T-helper 2 cell treated with Interferon-gamma antibody and Interleukin-4, amounts not matched to agents 100 ng/mL and 5 ng/mL, for 36 hours (primary cell): ENCODE results near the gene FHL2. TPM values are rescaled to one million over a fixed set of nuclear protein-coding genes. Genes with fewer than 3 reads are reported as not detected.

ENCODE experiments used
- intact Hi-C: fragments of 100-400 bp; cut with micrococcal nuclease; formaldehyde crosslinking; loops from one replicate; pipeline ENCODE4 v1.15.1; 2023
- total RNA-seq: library from RNA; stranded (reverse); gene quantifications from 2 replicates; pipeline ENCODE4 v1.2.3, GENCODE V29; 2022

FHL2 gene
- total RNA-seq, 1 donor from 2014 or later = 6.1 TPM

- intact Hi-C loops = no loop called here
Observed at GRCh38 chr2:105380432-105381100, 18.3 kb downstream of the FHL2 start.

DNA sequence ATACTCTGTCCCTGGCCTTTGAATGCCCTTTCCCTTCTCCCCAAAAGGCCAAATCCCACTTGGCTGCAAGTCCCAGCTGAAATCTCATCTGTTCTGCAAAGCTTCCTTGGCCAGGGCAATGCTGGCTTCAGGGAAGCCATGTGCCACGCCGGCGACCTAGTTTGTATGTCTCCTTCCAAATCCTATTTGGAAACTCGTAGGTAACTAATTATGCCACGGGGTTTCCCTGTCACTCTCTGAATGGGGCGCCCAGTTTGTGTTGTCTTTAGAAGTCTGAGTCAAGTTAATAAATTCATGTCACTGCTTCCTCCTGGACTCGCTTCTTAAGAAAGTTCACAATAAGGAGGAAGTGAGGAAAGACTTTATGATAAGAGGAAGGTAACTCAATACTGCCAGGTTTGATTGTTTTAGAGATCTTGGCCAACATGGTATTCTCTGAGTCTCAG lies 19.1 kb downstream of the FHL2 start:
- intact Hi-C loops = no loop called here

- intact Hi-C loops = no loop called here
Observed at GRCh38 chr2:105378921-105379383, 19.9 kb downstream of the FHL2 start.

GRCh38 chr2:105378276-105378840 lies 20.5 kb downstream of the FHL2 start:
- intact Hi-C loops = no loop called here

GRCh38 chr2:105377871-105378270 lies 21.0 kb downstream of the FHL2 start:
- intact Hi-C loops = no loop called here

- intact Hi-C loops = no loop called here
Observed at GRCh38 chr2:105376789-105377240, 22.0 kb downstream of the FHL2 start.

DNA sequence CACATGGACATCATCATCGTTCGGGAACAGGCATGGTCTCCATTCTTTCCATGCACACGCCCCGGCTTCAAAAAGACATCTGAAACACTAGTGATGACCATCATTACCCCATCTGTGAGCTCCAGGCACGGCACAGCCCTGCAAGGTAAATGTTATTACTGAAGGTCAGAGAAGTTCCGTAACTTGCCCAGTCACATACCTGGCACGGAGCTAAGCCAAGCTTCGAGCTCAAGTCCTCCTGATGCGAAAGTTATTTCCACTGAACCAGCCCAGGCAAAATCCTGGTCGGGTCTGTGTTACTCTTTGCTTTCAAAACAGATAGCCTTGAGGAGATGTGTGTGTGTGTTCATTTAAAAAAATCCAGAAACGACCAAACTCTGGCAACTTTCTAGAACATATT lies 22.8 kb downstream of the FHL2 start:
- intact Hi-C loops = no loop called here

- intact Hi-C loops = no loop called here
Observed at GRCh38 chr2:105375001-105375561, 23.8 kb downstream of the FHL2 start.

GRCh38 chr2:105373895-105374401 lies 24.9 kb downstream of the FHL2 start:
- intact Hi-C loops = loop anchor here (5.0 kb wide), 2 partner anchors 423 to 723 kb away; no protein-coding TSS in a partner anchor

DNA sequence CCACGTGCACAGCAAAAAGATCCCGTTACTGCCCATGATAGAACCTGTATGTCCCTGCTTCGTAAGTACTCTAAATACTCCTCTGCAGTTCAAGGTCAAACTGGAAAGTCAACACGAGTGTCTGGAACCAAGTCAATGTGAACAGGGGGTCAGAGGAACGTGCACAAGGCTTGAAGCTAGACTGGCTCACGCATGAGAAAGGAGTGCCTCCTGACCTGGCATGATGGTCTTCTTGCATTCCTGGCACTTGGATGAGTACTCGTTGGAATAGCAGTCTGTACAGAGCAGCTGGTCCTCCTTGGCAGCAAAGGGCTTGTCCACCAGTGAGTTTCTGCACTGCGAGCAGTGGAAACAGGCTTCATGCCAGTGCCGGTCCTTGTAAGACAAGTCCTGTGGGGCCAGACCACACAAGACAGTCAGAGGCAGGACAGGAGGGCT lies 25.5 kb downstream of the FHL2 start:
- intact Hi-C loops = loop anchor here (5.0 kb wide), 2 partner anchors 424 to 724 kb away; no protein-coding TSS in a partner anchor

DNA sequence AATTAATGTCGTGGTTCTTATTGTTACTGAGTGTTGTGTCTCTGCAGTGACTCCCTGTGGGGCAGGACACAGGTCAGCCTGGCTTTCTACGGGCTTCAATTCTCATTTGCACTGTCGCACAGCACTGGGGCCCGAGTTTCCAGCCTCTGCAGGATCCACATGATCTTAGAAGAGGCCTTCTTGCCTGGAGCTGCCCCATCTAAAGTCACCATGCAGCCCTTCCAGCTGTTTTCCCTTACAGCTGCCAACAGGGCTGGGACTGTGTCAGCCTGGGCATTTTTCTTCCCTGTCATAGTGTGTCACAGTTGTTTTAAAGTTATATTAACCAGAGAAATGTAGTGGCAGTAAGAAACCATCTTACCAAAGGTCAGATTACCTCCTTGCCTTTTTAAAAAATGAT lies 27.0 kb downstream of the FHL2 start:
- intact Hi-C loops = loop anchor here (2.0 to 5.0 kb wide), 3 partner anchors 27 to 725 kb away; no protein-coding TSS in a partner anchor

DNA sequence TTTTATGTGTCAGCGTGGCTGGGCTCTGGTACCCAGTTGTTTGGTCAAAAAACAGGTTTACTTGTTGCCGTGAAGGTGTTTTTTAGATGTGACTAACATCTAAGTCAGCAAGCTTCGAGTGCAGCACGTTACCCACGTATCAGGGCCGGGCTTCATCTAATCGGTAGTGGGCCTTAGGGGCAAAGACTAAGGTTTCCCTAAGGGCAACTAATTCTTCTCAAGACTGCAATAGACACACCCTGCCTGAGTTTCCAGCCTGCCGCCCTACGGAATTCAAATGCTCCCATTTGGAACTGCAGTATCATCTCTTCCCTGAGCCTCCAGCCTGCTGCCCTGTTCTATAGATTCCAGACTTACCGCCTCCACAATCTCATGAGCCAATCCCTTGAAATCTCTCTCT lies 27.7 kb downstream of the FHL2 start:
- intact Hi-C loops = loop anchor here (2.0 to 5.0 kb wide), 3 partner anchors 26 to 726 kb away; no protein-coding TSS in a partner anchor

DNA sequence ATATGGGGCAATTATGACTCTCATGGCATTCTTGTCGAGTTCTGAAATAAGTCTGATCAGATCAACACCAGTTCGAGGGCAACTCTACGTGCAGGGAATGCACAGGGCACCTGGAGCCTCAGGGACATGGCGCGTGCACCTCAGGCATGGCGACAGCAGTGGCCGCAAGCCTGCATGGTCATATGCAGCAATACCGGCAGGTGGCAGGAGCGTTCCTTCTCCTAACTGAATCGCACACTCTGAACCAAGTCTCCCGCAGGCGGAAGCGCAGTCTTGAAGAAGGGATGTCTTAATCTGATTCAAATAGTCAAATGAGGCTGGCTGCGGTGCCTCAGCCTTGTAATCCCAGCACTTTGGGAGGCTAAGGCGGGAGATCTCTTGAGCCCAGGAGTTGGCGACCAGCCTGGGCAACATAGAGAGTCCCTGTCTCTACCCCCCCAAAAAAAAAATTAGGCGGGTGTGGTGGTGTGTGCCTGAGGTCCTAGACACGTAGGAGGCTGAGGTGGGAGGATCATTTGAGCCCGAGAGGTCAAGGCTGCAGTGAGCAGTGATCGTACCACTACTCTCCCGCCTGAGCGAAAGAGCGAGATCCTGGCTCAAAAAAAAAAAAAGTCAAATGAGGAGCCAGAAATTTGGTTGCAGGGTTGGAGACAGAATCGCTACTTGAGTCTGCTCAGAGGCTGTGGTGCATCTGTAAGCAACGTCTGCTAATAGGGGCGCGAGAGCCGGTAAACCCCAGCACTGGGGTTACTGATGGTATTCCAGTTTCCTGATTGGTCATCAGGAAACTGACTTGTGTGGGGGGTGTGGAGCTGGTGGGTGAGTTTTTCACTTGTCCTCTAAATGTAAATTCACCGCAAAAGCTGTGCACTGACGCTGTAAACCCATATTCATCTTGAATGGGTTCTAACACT lies 28.8 kb downstream of the FHL2 start:
- intact Hi-C loops = loop anchor here (1.0 to 5.0 kb wide), 5 partner anchors 25 to 727 kb away; no protein-coding TSS in a partner anchor

DNA sequence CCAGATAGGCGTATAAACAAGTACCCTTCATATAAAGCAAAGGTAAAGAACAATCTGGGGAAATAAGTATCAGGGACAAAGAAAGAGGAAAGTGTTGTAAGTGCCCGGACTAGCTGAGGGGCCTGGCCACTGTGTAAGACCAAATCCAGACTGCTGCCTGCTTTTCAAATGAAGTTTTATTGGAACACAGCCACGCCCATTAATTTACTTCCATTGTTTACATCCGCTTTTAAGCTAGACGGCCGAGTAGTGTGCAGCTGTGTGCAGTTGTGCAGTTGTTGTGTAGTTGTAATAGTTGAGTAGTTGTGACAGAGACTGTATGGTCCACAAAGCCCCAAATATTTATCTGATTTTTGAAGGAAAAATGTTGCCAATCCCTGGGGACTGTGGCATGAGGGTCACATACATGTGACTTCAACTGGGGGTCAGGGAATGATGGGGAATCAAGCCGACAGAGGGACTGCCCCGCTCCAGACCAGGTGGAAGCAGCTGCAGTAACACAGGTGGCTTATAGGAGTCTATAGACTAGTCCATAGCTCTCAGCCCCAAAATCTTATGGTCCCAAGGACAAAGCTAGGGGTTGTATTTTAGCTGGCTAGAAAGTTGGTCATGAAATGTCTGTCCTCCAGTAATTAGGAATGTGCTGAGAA lies 30.0 kb downstream of the FHL2 start:
- intact Hi-C loops = no loop called here

DNA sequence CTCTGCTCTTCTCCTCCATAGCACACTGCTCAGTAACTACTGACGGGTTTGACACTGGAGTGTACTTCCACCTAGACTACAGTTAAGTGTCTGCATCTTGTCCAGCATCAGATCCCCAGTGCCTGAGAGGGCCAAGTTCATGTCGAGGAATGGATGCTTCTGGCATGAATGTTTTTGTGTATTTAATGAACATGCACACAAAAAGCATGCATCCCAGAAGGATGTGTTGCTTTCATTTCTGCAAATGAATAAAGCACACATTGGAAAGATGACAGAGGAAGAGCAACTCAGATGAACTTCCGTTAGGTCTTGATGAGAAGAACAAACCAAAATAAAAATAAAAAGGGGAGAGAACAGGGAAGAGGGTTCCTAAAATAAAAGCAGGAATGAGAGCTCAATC lies 33.6 kb downstream of the FHL2 start:
- intact Hi-C loops = no loop called here

GRCh38 chr2:105364436-105365139 lies 34.3 kb downstream of the FHL2 start:
- intact Hi-C loops = no loop called here

DNA sequence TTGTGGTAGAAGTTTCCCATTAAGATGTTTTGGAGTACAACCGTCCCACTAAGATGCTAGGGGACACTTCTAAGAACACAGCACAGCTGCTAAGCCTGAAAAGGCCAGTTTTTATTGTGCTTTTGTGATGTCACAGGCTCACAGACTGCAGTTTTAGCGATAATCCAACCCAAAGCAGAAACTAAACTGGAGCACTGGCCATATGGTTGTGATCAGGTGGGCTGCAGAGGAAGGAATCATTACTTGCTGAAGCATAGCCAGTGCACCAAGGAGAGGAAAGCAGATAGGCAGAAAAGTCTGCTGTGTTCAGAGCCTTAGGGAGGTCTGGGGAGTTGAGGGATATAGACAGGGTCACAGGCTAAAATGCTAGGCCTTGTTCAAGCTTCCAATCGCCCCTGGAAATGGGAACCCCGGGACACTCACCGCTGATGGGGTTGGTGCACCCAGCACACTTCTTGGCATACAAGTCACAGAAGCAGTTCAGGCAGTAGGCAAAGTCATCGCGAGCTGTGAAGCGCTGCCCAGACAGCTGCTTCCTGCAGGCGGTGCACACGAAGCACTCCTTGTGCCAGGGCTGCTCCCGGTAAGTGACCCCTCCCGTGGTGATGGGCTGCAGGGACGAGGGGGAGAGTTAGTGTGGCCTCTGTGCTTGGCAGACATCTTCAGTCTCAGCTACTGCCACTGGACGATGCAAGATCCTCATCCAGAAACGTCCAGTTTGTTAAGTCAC lies 35.8 kb downstream of the FHL2 start:
- intact Hi-C loops = no loop called here

DNA sequence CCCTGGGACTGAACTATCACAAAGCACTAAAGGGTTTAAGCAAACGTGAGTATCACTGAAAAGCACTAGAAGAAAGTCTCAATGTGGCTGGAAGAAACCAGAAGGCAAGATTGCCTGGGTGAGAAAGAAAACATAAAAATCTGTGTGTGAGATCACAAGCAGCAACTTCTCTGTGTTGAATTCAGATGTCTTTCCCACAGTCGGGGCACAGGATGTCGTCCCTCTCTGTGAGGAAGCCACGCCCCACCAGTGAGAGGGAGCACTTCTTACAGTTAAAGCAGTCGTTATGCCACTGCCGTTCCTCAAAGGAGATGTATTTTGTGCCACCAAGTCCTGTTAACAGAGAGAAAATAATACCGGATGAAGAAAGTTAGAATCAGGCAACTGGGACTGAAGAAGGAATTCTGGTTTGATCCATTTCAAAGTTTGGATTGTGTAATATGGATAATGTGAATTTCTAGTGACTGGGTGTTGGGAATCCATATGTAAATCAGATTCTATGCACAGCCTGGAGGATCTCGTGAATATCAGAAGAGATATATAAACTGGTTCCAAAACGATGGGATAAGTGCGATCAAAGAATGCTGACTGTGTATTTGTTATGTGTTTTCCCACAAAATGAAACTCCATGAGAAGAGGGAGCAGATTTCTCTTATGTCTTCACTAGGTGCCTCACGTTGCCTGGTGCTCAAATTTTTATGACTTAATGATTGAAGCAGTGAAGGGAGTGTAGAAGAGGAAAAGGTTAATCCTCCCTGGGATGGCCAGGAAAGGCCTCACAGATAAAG lies 37.6 kb downstream of the FHL2 start:
- intact Hi-C loops = no loop called here
